Endothelial cell of umbilical vein (primary cell): ENCODE measurements around the gene CHRM1. TPM values are rescaled to one million over a fixed set of nuclear protein-coding genes. Genes with fewer than 3 reads are reported as not detected.

Experiments used
- BruUV-seq: library from RNA; stranded (reverse); fragments of 400-500 nt; replicated peaks from 2 replicates; lab custom pipeline; 2021; lab: Mats Ljungman, UMichigan
- CTCF ChIA-PET: fragments of 300-600, 350-600 bp; sonication (Branson Sonifier 250); formaldehyde crosslinking; loops from one replicate; lab custom pipeline; 2021; ENCODE audit warnings: antibody characterized with exemption, inconsistent platforms; lab: Charles Lee
- POLR2A ChIA-PET: fragments of 300-600, 350-600 bp; sonication (Branson Sonifier 250); formaldehyde crosslinking; loops from one replicate; lab custom pipeline; 2021; ENCODE audit warnings: antibody characterized with exemption, inconsistent platforms; lab: Charles Lee
- DNase-seq: peaks from one replicate; pipeline ENCODE4 v3.0.0-alpha.2; 2011; ENCODE audit warnings: low read depth, low spot score
- FAIRE-seq: peaks from 2 replicates; lab custom pipeline; 2011; peaks lifted over from hg19 to GRCh38; lab: Jason Lieb, UNC
- H2AFZ ChIP-seq: 2 replicates; pipeline ENCODE4 v1.6.0; 2012; ENCODE audit warnings: low read depth, low read length, control low read depth, inconsistent platforms
- H3K27ac ChIP-seq: 2 replicates; pipeline ENCODE4 v1.5.1; 2011; ENCODE audit warnings: low read depth, mild to moderate bottlenecking, control low read depth, low read length, moderate library complexity; ENCODE audit not compliant: insufficient read depth
- H3K27me3 ChIP-seq, 2 experiments: 2 replicates each; pipeline versions ENCODE4 v1.6.0 to v1.6.1; 2011; ENCODE audit warnings: low read length in 2 of 2, mixed read lengths in 1 of 2; ENCODE audit not compliant: control insufficient read depth in 2 of 2, insufficient read depth in 2 of 2
- H3K36me3 ChIP-seq, 2 experiments: 2 replicates in 1 of 2; 3 replicates in 1 of 2; pipeline ENCODE4 v1.5.1; 2011; ENCODE audit warnings: low read length in 2 of 2, mild to moderate bottlenecking in 1 of 2, moderate library complexity in 1 of 2; ENCODE audit not compliant: control insufficient read depth in 2 of 2, insufficient read depth in 2 of 2; ENCODE audit errors: extremely low read depth in 1 of 2
- H3K4me1 ChIP-seq: 3 replicates; pipeline ENCODE4 v1.5.1; 2011; ENCODE audit warnings: mild to moderate bottlenecking, low read length; ENCODE audit not compliant: control insufficient read depth, insufficient read depth; ENCODE audit errors: extremely low read depth
- H3K4me2 ChIP-seq: 2 replicates; pipeline ENCODE4 v1.6.1; 2011; ENCODE audit warnings: low read length, control low read depth, mixed read lengths; ENCODE audit not compliant: insufficient read depth
- H3K4me3 ChIP-seq, 3 experiments: fragments of 200-600 bp in 1 of 3; sonication (generic), shearing (Covaris generic) in 1 of 3; replicated peaks in 1 of 3; 2 replicates each; pipeline ENCODE4 v1.5.1; 2011 to 2016; ENCODE audit warnings: control low read depth in 3 of 3, low read length in 3 of 3, mild to moderate bottlenecking in 2 of 3, inconsistent platforms in 1 of 3, low read depth in 1 of 3, moderate library complexity in 1 of 3; ENCODE audit not compliant: insufficient read depth in 1 of 3
- H3K79me2 ChIP-seq: 2 replicates; pipeline ENCODE4 v1.6.0; 2012; ENCODE audit warnings: low read length, inconsistent platforms; ENCODE audit not compliant: control insufficient read depth, insufficient read depth
- H3K9ac ChIP-seq: replicated peaks from 2 replicates; pipeline ENCODE3; 2011; ENCODE audit warnings: low read length, control low read depth; ENCODE audit not compliant: insufficient read depth; ENCODE audit errors: extremely low read depth
- H3K9me1 ChIP-seq: replicated peaks from 3 replicates; pipeline ENCODE4 v1.6.0; 2011; ENCODE audit warnings: mild to moderate bottlenecking, low read length; ENCODE audit not compliant: control insufficient read depth, insufficient read depth; ENCODE audit errors: extremely low read depth
- H3K9me3 ChIP-seq: replicated peaks from 2 replicates; pipeline ENCODE4 v1.5.1; 2012; ENCODE audit warnings: low read length, inconsistent platforms; ENCODE audit not compliant: control insufficient read depth, insufficient read depth
- H4K20me1 ChIP-seq: replicated peaks from 2 replicates; pipeline ENCODE3; 2011; ENCODE audit warnings: mild to moderate bottlenecking, low read length; ENCODE audit not compliant: control insufficient read depth, insufficient read depth; ENCODE audit errors: extremely low read depth
- CTCF ChIP-seq, 2 donors: IDR thresholded peaks; 1 replicate in 1 of 2; 2 replicates in 1 of 2; pipeline ENCODE4 v1.5.1; 2011; ENCODE audit warnings: low read length in 2 of 2, mild to moderate bottlenecking in 2 of 2, moderate library complexity in 2 of 2, control low read depth in 1 of 2, inconsistent platforms in 1 of 2, low read depth in 1 of 2; ENCODE audit not compliant: insufficient read depth in 1 of 2; ENCODE audit errors: extremely low read depth in 1 of 2
- EZH2 ChIP-seq: IDR thresholded peaks from 2 replicates; pipeline ENCODE4 v1.6.1; 2012; ENCODE audit warnings: borderline replicate concordance, low read depth, mild to moderate bottlenecking, moderate library complexity, low read length, inconsistent platforms; ENCODE audit not compliant: severe bottlenecking
- FOS ChIP-seq: IDR thresholded peaks from 2 replicates; pipeline ENCODE4 v1.6.1; 2011; ENCODE audit warnings: mild to moderate bottlenecking, low read length, moderate library complexity, borderline replicate concordance; ENCODE audit not compliant: insufficient read depth
- GATA2 ChIP-seq: IDR thresholded peaks from 2 replicates; pipeline ENCODE4 v1.7.0; 2011; ENCODE audit warnings: low read depth, mild to moderate bottlenecking, moderate library complexity, mixed read lengths, low read length; ENCODE audit not compliant: insufficient read length, insufficient read depth
- JUN ChIP-seq: IDR thresholded peaks from 2 replicates; pipeline ENCODE4 v1.6.1; 2011; ENCODE audit warnings: borderline replicate concordance, low read depth; ENCODE audit not compliant: insufficient read length, insufficient read depth
- MAX ChIP-seq: IDR thresholded peaks from 2 replicates; pipeline ENCODE4 v1.6.1; 2011; ENCODE audit not compliant: insufficient read depth, insufficient read length
- MYC ChIP-seq: IDR thresholded peaks from one replicate; pipeline ENCODE4 v1.6.1; 2011; ENCODE audit warnings: mild to moderate bottlenecking, low read depth, low read length
- POLR2A ChIP-seq: IDR thresholded peaks from 2 replicates; pipeline ENCODE4 v1.6.1; 2012; ENCODE audit warnings: low read depth, mild to moderate bottlenecking, control low read depth, low read length
- POLR2AphosphoS5 ChIP-seq: IDR thresholded peaks from 2 replicates; pipeline ENCODE4 v1.6.1; 2012; ENCODE audit warnings: low read depth, mild to moderate bottlenecking, control low read depth, low read length, moderate library complexity; ENCODE audit not compliant: insufficient read depth
- dilution Hi-C: fragments of 300-500 bp; cut with MboI; formaldehyde crosslinking; loops from one replicate; pipeline ENCODE4 v1.15.0; 2019; ENCODE audit warnings: low sequenced_read_pairs; ENCODE audit not compliant: extremely low pct_ligation_motif_present
- intact Hi-C: fragments of 100-400 bp; cut with micrococcal nuclease; formaldehyde crosslinking; loops from one replicate; pipeline ENCODE4 v1.10.0; 2022
- polyA plus RNA-seq, 4 experiments: library from polyadenylated mRNA; depleted of rRNA in 3 of 4; stranded (reverse) in 3 of 4; unstranded in 1 of 4; fragments of >200 nt; gene quantifications; 2 replicates each; pipeline versions ENCODE4 v1.2.1 to v1.2.3, GENCODE V29; 2011 to 2012; ENCODE audit warnings: missing spikeins in 1 of 4
- total RNA-seq: library from RNA; stranded (reverse); gene quantifications from 2 replicates; pipeline ENCODE4 v1.2.3, GENCODE V29; 2021

CHRM1 gene
- total and polyA plus RNA-seq, 2 donors (not counting 3 experiments of a cell fraction or from before 2014, with no cell fraction given), result not detected

GRCh38 chr11:62892077-62892922 lies 28.9 kb downstream of the CHRM1 start:
- Histone ChIP-seq H3K4me1 (peaks cover 27% of the 10 kb centered on the region), H2AFZ (no peak overlapping the region), H3K79me2 (no peaks in the 10 kb centered on the region), H3K4me3 (no peak overlapping the region), H3K27ac (no peak overlapping the region), H3K4me2 (no peak overlapping the region), H4K20me1 (no peaks in the 10 kb centered on the region), H3K9me1 (no peaks in the 10 kb centered on the region), H3K9ac (no peak overlapping the region), H3K27me3 (no peaks in the 10 kb centered on the region), H3K9me3 (no peaks in the 10 kb centered on the region), H3K36me3 (peaks cover 8 to 13% of the 10 kb centered on the region in 2 experiments)
- intact Hi-C loops (no loop called here), dilution Hi-C loops (no loop called here)
- CTCF ChIA-PET, result interaction anchor here (3.4 kb wide), 1 partner anchor 14 kb away, joined by 11 read pairs; no protein-coding TSS in a partner anchor
- POLR2A ChIA-PET, result interaction anchor here (0.7 kb wide), 1 partner anchor 552 kb away, joined by 4 read pairs; no protein-coding TSS in a partner anchor
- no peak for TF ChIP-seq JUN
- no peak for TF ChIP-seq GATA2
- TF ChIP-seq CTCF (IDR thresholded peaks at IDR 0.05; ENCODE audit: extremely low read depth in 1 of 2, insufficient read depth in 1 of 2, low read depth in 1 of 2, low read length in 2 of 2), result no peak
- TF ChIP-seq MYC, result no peak
- no peak for TF ChIP-seq MAX
- TF ChIP-seq FOS, result no peak
- no peak for TF ChIP-seq POLR2A
- TF ChIP-seq POLR2AphosphoS5, result no peak
- no peak for TF ChIP-seq EZH2
- FAIRE-seq (peak; percentile 44), DNase-seq (no peak)
- BruUV-seq, result no TSS peak
